Neuronal stem cell (in vitro differentiated cells): Measurements from ENCODE around the gene APBB2.
"Not testable (repeated sequence)": the region's sequence is repeated elsewhere in the genome, so short reads cannot be mapped to it uniquely, and the experiment has no call there.

Experiments
- DNase-seq: peaks from one replicate; pipeline ENCODE4 v3.0.0-alpha.2; 2013; ENCODE audit warnings: low spot score
- H2AFZ ChIP-seq: one replicate; pipeline ENCODE4 v1.6.1; 2013; ENCODE audit warnings: mild to moderate bottlenecking, low read length, inconsistent platforms
- H2AK5ac ChIP-seq: 2 replicates; pipeline ENCODE4 v1.6.1; 2013; ENCODE audit warnings: low read depth, mild to moderate bottlenecking, inconsistent platforms, low read length, moderate library complexity, mixed read lengths
- H2BK120ac ChIP-seq: 2 replicates; pipeline ENCODE4 v1.6.1; 2013; ENCODE audit warnings: low read depth, mild to moderate bottlenecking, inconsistent platforms, low read length, moderate library complexity, mixed read lengths
- H2BK12ac ChIP-seq: one replicate; pipeline ENCODE4 v1.6.1; 2013; ENCODE audit warnings: low read length, inconsistent platforms
- H2BK15ac ChIP-seq: 2 replicates; pipeline ENCODE4 v1.6.1; 2013; ENCODE audit warnings: mild to moderate bottlenecking, low read length, inconsistent platforms, mixed read lengths
- H2BK5ac ChIP-seq: one replicate; pipeline ENCODE4 v1.6.1; 2013; ENCODE audit warnings: inconsistent platforms, mild to moderate bottlenecking, low read length, moderate library complexity
- H3K14ac ChIP-seq: one replicate; pipeline ENCODE4 v1.6.1; 2013; ENCODE audit warnings: low read length, inconsistent platforms
- H3K18ac ChIP-seq: 2 replicates; pipeline ENCODE4 v1.6.1; 2013; ENCODE audit warnings: low read length, inconsistent platforms
- H3K23ac ChIP-seq: 2 replicates; pipeline ENCODE4 v1.6.1; 2013; ENCODE audit warnings: low read depth, mild to moderate bottlenecking, mixed read lengths, low read length, inconsistent platforms; ENCODE audit not compliant: poor library complexity
- H3K27ac ChIP-seq: replicated peaks from 3 replicates; pipeline ENCODE4 v1.5.1; 2013; ENCODE audit warnings: low read length, inconsistent platforms
- H3K27me3 ChIP-seq, 3 experiments: 2 replicates each; pipeline ENCODE4 v1.6.1; 2013; ENCODE audit warnings: low read length in 3 of 3, mild to moderate bottlenecking in 2 of 3, inconsistent platforms in 1 of 3, low read depth in 1 of 3, mixed read lengths in 1 of 3, moderate library complexity in 1 of 3; ENCODE audit not compliant: control insufficient read depth in 3 of 3, insufficient read depth in 3 of 3
- H3K36me3 ChIP-seq, 2 donors: replicated peaks in 1 of 2; 2 replicates each; pipeline ENCODE4 v1.6.1; 2013; ENCODE audit warnings: low read length in 2 of 2; ENCODE audit not compliant: control insufficient read depth in 2 of 2, insufficient read depth in 2 of 2
- H3K4ac ChIP-seq: 2 replicates; pipeline ENCODE4 v1.6.1; 2013; ENCODE audit warnings: inconsistent platforms, mild to moderate bottlenecking, low read length, moderate library complexity
- H3K4me1 ChIP-seq, 2 donors: 1 replicate in 1 of 2; 2 replicates in 1 of 2; pipeline ENCODE4 v1.6.1; 2013; ENCODE audit warnings: low read length in 2 of 2, low read depth in 1 of 2; ENCODE audit not compliant: control insufficient read depth in 2 of 2, insufficient read depth in 1 of 2
- H3K4me2 ChIP-seq: one replicate; pipeline ENCODE4 v1.6.1; 2013; ENCODE audit warnings: mild to moderate bottlenecking, low read length, inconsistent platforms; ENCODE audit not compliant: insufficient read depth, poor library complexity, severe bottlenecking
- H3K4me3 ChIP-seq, 2 donors: 2 replicates each; pipeline ENCODE4 v1.5.1; 2013; ENCODE audit warnings: low read length in 2 of 2, mild to moderate bottlenecking in 2 of 2, inconsistent platforms in 1 of 2, moderate library complexity in 1 of 2
- H3K79me1 ChIP-seq: one replicate; pipeline ENCODE4 v1.6.1; 2013; ENCODE audit warnings: low read depth, mild to moderate bottlenecking, inconsistent platforms, low read length, moderate library complexity
- H3K9ac ChIP-seq: one replicate; pipeline ENCODE4 v1.6.1; 2013; ENCODE audit warnings: mild to moderate bottlenecking, low read depth, low read length, inconsistent platforms; ENCODE audit not compliant: poor library complexity
- H3K9me3 ChIP-seq, 2 donors: replicated peaks in 1 of 2; 2 replicates each; pipeline versions ENCODE3 to v1.6.1; 2013; ENCODE audit warnings: low read length in 2 of 2, mild to moderate bottlenecking in 2 of 2, inconsistent platforms in 1 of 2, low read depth in 1 of 2, mixed read lengths in 1 of 2, moderate library complexity in 1 of 2; ENCODE audit not compliant: control insufficient read depth in 2 of 2, insufficient read depth in 1 of 2
- H4K8ac ChIP-seq: one replicate; pipeline ENCODE4 v1.6.1; 2013; ENCODE audit warnings: low read depth, mild to moderate bottlenecking, inconsistent platforms, low read length, moderate library complexity
- H4K91ac ChIP-seq: one replicate; pipeline ENCODE4 v1.6.1; 2013; ENCODE audit warnings: low read length, low read depth, mild to moderate bottlenecking, inconsistent platforms; ENCODE audit not compliant: poor library complexity
- WGBS, 2 donors: extraction: QIAGEN DNeasy Blood & Tissue Kit; methylation state at CpG; one replicate each; pipeline ENCODE4 v1.1.7; 2013; ENCODE audit warnings: missing lambda C conversion rate in 2 of 2, mixed read lengths in 1 of 2; ENCODE audit not compliant: insufficient read length in 2 of 2, insufficient replicate concordance in 1 of 2; ENCODE audit errors: extremely low coverage in 2 of 2; 5-methylcytosine and 5-hydroxymethylcytosine counted together

APBB2 gene

DNA sequence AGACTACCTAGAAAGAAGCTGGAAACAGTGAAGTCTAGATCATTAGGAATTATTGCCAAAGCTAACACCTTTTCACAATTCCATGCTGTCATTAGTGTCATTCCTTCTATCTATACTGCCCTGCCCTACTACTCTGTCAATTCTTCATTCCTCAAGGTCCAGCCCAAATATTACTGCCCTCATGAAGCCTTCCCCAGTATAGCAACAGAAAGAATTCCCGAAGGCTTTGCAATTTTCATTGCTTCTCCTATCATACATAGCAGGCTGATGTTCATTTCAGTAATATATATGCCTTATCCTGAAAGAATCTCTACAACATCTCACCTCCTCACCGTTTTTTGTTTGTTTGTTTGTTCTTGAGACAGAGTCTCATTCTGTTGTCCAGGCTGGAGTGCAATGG is 63.9 kb downstream of the APBB2 start:
- Histone ChIP-seq H2AFZ (no peak overlapping the region), H2BK12ac (no peak overlapping the region), H2AK5ac (no peak overlapping the region), H3K9ac (no peak overlapping the region), H3K14ac (no peak overlapping the region), H2BK15ac (no peak overlapping the region), H3K23ac (no peak overlapping the region), H3K18ac (no peak overlapping the region), H3K4me3 (no peak overlapping the region), H3K9me3 (no peaks in the 10 kb centered on the region), H3K36me3 (no peaks in the 10 kb centered on the region), H2BK120ac (no peak overlapping the region), H3K4ac (no peak overlapping the region), H3K4me1 (peaks cover 3 to 5% of the 10 kb centered on the region in 2 donors), H3K79me1 (no peaks in the 10 kb centered on the region), H2BK5ac (no peak overlapping the region), H4K8ac (no peak overlapping the region), H4K91ac (no peak overlapping the region), H3K27me3 (peaks cover 0 to 8% (median 0%) of the 10 kb centered on the region in 3 experiments), H3K27ac (no peak overlapping the region), H3K4me2 (no peak overlapping the region)
- DNase-seq, result no peak
- WGBS, 2 donors, result no CpG with 5 or more reads among the region's 2 CpGs

DNA sequence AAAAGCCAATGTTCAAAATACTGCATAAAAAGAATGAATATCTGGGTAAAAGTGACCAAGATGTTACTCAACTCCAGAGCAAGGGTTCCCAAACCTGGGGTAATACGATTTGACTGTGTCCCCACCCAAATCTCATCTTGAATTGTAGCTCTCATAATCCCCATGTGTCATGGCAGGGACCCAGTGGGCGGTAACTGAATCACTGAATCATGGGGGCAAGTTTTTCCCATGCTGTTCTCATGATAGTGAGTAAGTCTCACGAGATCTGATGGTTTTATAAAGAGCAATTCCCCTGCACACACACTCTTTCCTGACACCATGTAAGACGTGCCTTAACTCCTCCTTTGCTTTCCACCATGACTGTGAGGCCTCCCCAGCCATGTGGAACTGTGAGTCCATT is 64.8 kb downstream of the APBB2 start:
- not testable (repeated sequence) for H4K91ac ChIP-seq, H3K23ac ChIP-seq, H3K27me3 ChIP-seq, H3K27ac ChIP-seq, H3K4me3 ChIP-seq, H3K9ac ChIP-seq, H2AFZ ChIP-seq, H2BK15ac ChIP-seq, H3K4ac ChIP-seq, H3K4me2 ChIP-seq, H3K79me1 ChIP-seq, H3K18ac ChIP-seq, H4K8ac ChIP-seq, H2BK120ac ChIP-seq, DNase-seq, H2BK12ac ChIP-seq, H3K9me3 ChIP-seq, H2AK5ac ChIP-seq, H2BK5ac ChIP-seq, H3K36me3 ChIP-seq, H3K14ac ChIP-seq
- whole genome bisulfite sequencing, 2 donors, result no CpG with 5 or more reads among the region's 4 CpGs
- peaks cover 3 to 12% of the 10 kb centered on the region in 2 donors for H3K4me1 ChIP-seq

DNA sequence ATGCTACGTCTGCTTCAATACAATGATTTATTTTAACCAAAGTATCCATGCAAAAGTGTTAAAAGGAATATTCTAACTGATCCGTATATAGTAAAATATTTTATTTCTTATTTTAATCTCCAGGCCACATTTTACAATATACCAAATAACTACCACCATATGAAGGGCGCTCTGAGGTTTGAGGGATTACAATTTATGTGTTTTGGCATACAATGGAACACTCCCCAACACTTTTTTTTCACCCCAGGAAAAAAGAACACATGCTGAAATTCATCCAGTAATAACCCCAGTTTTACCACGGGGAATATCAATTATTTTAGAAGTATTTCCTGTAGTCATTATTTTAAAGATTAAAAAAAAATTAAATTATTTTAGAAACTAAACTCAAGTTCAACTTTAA is 65.4 kb downstream of the APBB2 start:
- no CpG with 5 or more reads among the region's 4 CpGs for WGBS, 2 donors

DNA sequence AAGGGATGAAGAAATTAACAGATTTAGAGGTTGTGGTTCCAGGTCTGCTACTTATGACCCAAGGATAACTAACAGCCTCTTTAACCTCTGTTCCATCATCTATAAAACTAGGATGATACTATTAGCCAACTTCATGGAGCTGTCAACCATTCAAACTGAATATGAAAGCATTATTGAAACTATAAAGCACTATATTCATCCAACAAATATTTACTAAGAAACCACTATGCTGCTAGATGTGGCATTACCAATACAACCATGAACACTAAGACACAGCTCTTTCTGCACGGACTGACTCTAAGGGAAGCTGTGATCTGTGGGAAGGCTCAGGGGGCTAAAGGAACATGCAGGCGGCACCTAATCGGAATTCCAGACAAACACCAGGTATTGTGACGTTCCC is 66.0 kb downstream of the APBB2 start:
- no peak overlapping the region for H2BK12ac ChIP-seq
- no peak overlapping the region for H3K4ac ChIP-seq
- no peaks in the 10 kb centered on the region for H3K9me3 ChIP-seq
- H3K18ac ChIP-seq, result no peak overlapping the region
- no peak overlapping the region for H4K91ac ChIP-seq
- peaks cover 0 to 8% (median 0%) of the 10 kb centered on the region in 3 experiments for H3K27me3 ChIP-seq
- H2AFZ ChIP-seq, result no peak overlapping the region
- H3K79me1 ChIP-seq, result no peaks in the 10 kb centered on the region
- no peak overlapping the region for H2BK120ac ChIP-seq
- peaks cover 3 to 12% of the 10 kb centered on the region in 2 donors for H3K4me1 ChIP-seq
- no peak overlapping the region for H3K4me2 ChIP-seq
- H3K4me3 ChIP-seq, result no peak overlapping the region
- H2BK5ac ChIP-seq, result no peak overlapping the region
- H3K27ac ChIP-seq, result no peak overlapping the region
- H3K23ac ChIP-seq, result no peak overlapping the region
- no peak overlapping the region for H3K9ac ChIP-seq
- H2AK5ac ChIP-seq, result no peak overlapping the region
- WGBS, 2 donors, result no CpG with 5 or more reads among the region's 4 CpGs
- H2BK15ac ChIP-seq, result no peak overlapping the region
- no peak for DNase-seq
- H4K8ac ChIP-seq, result no peak overlapping the region
- no peak overlapping the region for H3K14ac ChIP-seq
- H3K36me3 ChIP-seq, result no peaks in the 10 kb centered on the region

More for the DNA sequence above, 65.4 kb downstream of the APBB2 start:
- H3K9ac ChIP-seq, result no peak overlapping the region
- H2AK5ac ChIP-seq, result no peak overlapping the region
- peaks cover 3 to 12% of the 10 kb centered on the region in 2 donors for H3K4me1 ChIP-seq
- H2AFZ ChIP-seq, result no peak overlapping the region
- H2BK5ac ChIP-seq, result no peak overlapping the region
- no peaks in the 10 kb centered on the region for H3K36me3 ChIP-seq
- H3K23ac ChIP-seq, result no peak overlapping the region
- H3K9me3 ChIP-seq, result no peaks in the 10 kb centered on the region
- no peaks in the 10 kb centered on the region for H3K79me1 ChIP-seq
- H4K8ac ChIP-seq, result no peak overlapping the region
- no peak overlapping the region for H3K4me2 ChIP-seq
- H3K4ac ChIP-seq, result no peak overlapping the region
- no peak overlapping the region for H3K4me3 ChIP-seq
- no peak overlapping the region for H2BK120ac ChIP-seq
- no peak for DNase-seq
- peaks cover 0 to 8% (median 0%) of the 10 kb centered on the region in 3 experiments for H3K27me3 ChIP-seq
- no peak overlapping the region for H4K91ac ChIP-seq
- no peak overlapping the region for H3K27ac ChIP-seq
- no peak overlapping the region for H2BK15ac ChIP-seq
- no peak overlapping the region for H2BK12ac ChIP-seq
- H3K14ac ChIP-seq, result no peak overlapping the region
- no peak overlapping the region for H3K18ac ChIP-seq
